ENCODE results near the gene OMA1. TPM values are rescaled to one million over a fixed set of nuclear protein-coding genes. Genes with fewer than 3 reads are reported as not detected.

Gene OMA1
- total RNA-seq, 1 experiment from 2014 or later: 21.9 TPM

DNA sequence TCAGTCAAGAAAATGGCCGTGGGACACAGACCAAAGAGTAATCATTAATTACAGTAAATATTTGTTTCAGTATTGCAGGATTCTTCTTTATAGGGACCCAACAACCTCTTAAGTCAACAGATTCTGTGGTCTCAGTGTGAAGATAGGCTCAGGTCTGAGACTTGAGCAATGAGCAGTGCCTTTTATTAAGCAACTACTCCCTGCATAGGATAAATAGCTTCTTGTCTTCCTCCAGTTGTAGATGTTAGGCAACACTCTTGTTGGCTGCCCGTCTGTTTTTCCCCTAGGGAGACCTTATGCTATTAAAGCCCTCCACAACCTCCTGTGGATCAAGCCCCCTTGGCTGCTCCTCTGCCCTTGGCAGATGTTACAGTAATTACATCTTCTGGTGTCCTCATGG is 1.8 kb upstream of the OMA1 start:
- peaks cover 6 to 17% of the 10 kb centered on the region in 2 experiments; a peak in 3 of 4 replicates for H3K4me1 ChIP-seq (ENCODE audit: control insufficient read depth in 1 of 2, insufficient read depth in 2 of 2, low read length in 2 of 2)
- no peaks in the 10 kb centered on the region for H3K9me2 ChIP-seq (ENCODE audit: insufficient read depth)
- no peaks in the 10 kb centered on the region for H3K27me3 ChIP-seq (ENCODE audit: insufficient read depth, low read length)
- ChIA-PET RAD21 (ENCODE audit: low non-redundant PET in 1 of 2, low total read pairs in 2 of 2, uncharacterized antibody in 2 of 2, unreplicated experiment in 2 of 2) (no interaction called here), CTCF (no interaction called here), POLR2A (no interaction called here)
- no peak overlapping the region for H2AFZ ChIP-seq (ENCODE audit: low read depth, low read length, poor library complexity, severe bottlenecking)
- no peak overlapping the region for H3K27ac ChIP-seq (ENCODE audit: low read depth, low read length)
- BruUV-seq (replicated peaks): no TSS peak
- DNase-seq (ENCODE audit: low read depth, low spot score) (no peak), ATAC-seq (no peak)
- H3K4me2 ChIP-seq (ENCODE audit: low read length): no peak overlapping the region
- intact Hi-C loops (cut with micrococcal nuclease): no loop called here
- H3K4me3 ChIP-seq (replicated peaks in 1 of 2; ENCODE audit: low read depth in 1 of 2, low read length in 2 of 2): no peak overlapping the region
- H3K79me2 ChIP-seq (ENCODE audit: insufficient read depth, low read length): peaks cover 7% of the 10 kb centered on the region; the same call in 1 of the 2 replicates
- TF ChIP-seq YY1 (IDR thresholded peaks at IDR 0.05; ENCODE audit: extremely low read depth, insufficient replicate concordance, low read depth, low read length) (no peak), EZH2 (IDR thresholded peaks at IDR 0.05) (no peak), CBX3 (IDR thresholded peaks at IDR 0.05; ENCODE audit: low read depth) (no peak), SIN3A (IDR thresholded peaks at IDR 0.05; ENCODE audit: low read depth) (no peak), ELF1 (IDR thresholded peaks at IDR 0.05; ENCODE audit: borderline replicate concordance, low read depth) (no peak), FOSL1 (IDR thresholded peaks at IDR 0.05; ENCODE audit: low read depth) (no peak), CEBPB (IDR thresholded peaks at IDR 0.05; ENCODE audit: low read depth) (no peak), ZFX (IDR thresholded peaks at IDR 0.05) (no peak), TCF7L2 (IDR thresholded peaks at IDR 0.05; ENCODE audit: borderline replicate concordance, extremely low read depth, insufficient read depth, insufficient read length) (no peak), SP1 (IDR thresholded peaks at IDR 0.05; ENCODE audit: low read depth) (no peak), SRF (IDR thresholded peaks at IDR 0.05; ENCODE audit: low read depth) (no peak)
- TF ChIP-seq, protein P1, sequence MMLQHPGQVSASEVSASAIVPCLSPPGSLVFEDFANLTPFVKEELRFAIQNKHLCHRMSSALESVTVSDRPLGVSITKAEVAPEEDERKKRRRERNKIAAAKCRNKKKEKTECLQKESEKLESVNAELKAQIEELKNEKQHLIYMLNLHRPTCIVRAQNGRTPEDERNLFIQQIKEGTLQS (IDR thresholded peaks at IDR 0.05): no peak
- H3K36me3 ChIP-seq (ENCODE audit: control insufficient read depth in 1 of 2, insufficient read depth in 2 of 2, low read length in 2 of 2): no peaks in the 10 kb centered on the region
- no peak overlapping the region for H3K9ac ChIP-seq (ENCODE audit: low read length)
- H3K9me3 ChIP-seq (ENCODE audit: control insufficient read depth in 1 of 2, insufficient read depth in 1 of 2, low read depth in 1 of 2, low read length in 2 of 2): no peaks in the 10 kb centered on the region
- H4K20me1 ChIP-seq (ENCODE audit: insufficient read depth): no peaks in the 10 kb centered on the region

Data from HCT116 (cell line).